GM12878 (cell line): ENCODE results near the gene CCDC12. TPM values are rescaled to one million over a fixed set of nuclear protein-coding genes. Genes with fewer than 3 reads are reported as not detected.

Source experiments
- EGR1 ChIP-seq, 2 experiments: IDR thresholded peaks; 1 replicate in 1 of 2; 2 replicates in 1 of 2; pipeline ENCODE4 v1.6.1; 2011 to 2012; ENCODE audit warnings: low read depth in 2 of 2, low read length in 2 of 2, borderline replicate concordance in 1 of 2, mild to moderate bottlenecking in 1 of 2, moderate library complexity in 1 of 2
- GABPA ChIP-seq: IDR thresholded peaks from 2 replicates; pipeline ENCODE4 v1.6.1; 2014; ENCODE audit warnings: antibody characterized with exemption, low read depth, mild to moderate bottlenecking, inconsistent platforms
- GATAD2B ChIP-seq: fragments of 450-650 bp; conservative IDR thresholded peaks from 2 replicates; pipeline ENCODE4 v1.6.1; 2017; ENCODE audit warnings: low read depth, mild to moderate bottlenecking, moderate library complexity
- IRF4 ChIP-seq: IDR thresholded peaks from 2 replicates; pipeline ENCODE4 v1.6.1; 2011; ENCODE audit warnings: low read depth, low read length
- PAX5 ChIP-seq: IDR thresholded peaks from 2 replicates; pipeline ENCODE4 v1.6.1; 2011; ENCODE audit warnings: low read depth, low read length, borderline replicate concordance
- PML ChIP-seq: IDR thresholded peaks from 2 replicates; pipeline ENCODE4 v1.6.1; 2012; ENCODE audit warnings: low read length, inconsistent platforms
- RELA ChIP-seq: fragments of 450-650 bp; IDR thresholded peaks from 2 replicates; pipeline ENCODE4 v1.8.0; 2014; ENCODE audit warnings: borderline replicate concordance; ENCODE audit not compliant: partially characterized antibody
- RUNX3 ChIP-seq: IDR thresholded peaks from 2 replicates; pipeline ENCODE4 v1.6.1; 2012; ENCODE audit warnings: low read length, inconsistent platforms
- SMAD1 ChIP-seq: fragments of 450-650 bp; IDR thresholded peaks from 2 replicates; pipeline ENCODE4 v1.6.1; 2018; ENCODE audit warnings: mild to moderate bottlenecking, low read depth; ENCODE audit not compliant: partially characterized antibody
- SMARCA5 ChIP-seq: fragments of 450-650 bp; IDR thresholded peaks from 2 replicates; pipeline ENCODE4 v1.6.1; 2017; ENCODE audit warnings: mild to moderate bottlenecking
- SPI1 ChIP-seq: IDR thresholded peaks from 2 replicates; pipeline ENCODE4 v1.6.1; 2011; ENCODE audit warnings: low read depth, mild to moderate bottlenecking, low read length, moderate library complexity, borderline replicate concordance; ENCODE audit not compliant: insufficient read depth
- SREBF1 ChIP-seq: IDR thresholded peaks from 2 replicates; pipeline ENCODE4 v1.6.1; 2012; ENCODE audit warnings: mild to moderate bottlenecking, low read length
- SREBF2 ChIP-seq: IDR thresholded peaks from 2 replicates; pipeline ENCODE4 v1.6.1; 2012; ENCODE audit warnings: mild to moderate bottlenecking, low read length
- STAT3 ChIP-seq: IDR thresholded peaks from 2 replicates; pipeline ENCODE4 v1.6.1; 2011; ENCODE audit warnings: low read depth, low read length, improper control_type of control experiment
- ZNF24 ChIP-seq: fragments of 450-650 bp; IDR thresholded peaks from 2 replicates; pipeline ENCODE4 v1.6.1; 2017; ENCODE audit warnings: antibody characterized with exemption, mild to moderate bottlenecking
- polyA plus RNA-seq, 11 experiments: library from polyadenylated mRNA; depleted of rRNA in 4 of 11; unstranded in 6 of 11; stranded (reverse) in 5 of 11; fragments of >200 nt; fragmentation: Nextera tagmentation in 4 of 11; fragmentation: Illumina TruSeq in 1 of 11; extraction: Ambion mirVana in 4 of 11; extraction: Trizol in 1 of 11; gene quantifications; 1 replicate in 1 of 11; 2 replicates in 10 of 11; pipeline versions ENCODE4 v1.2.1 to v1.2.3, GENCODE V29; 2011 to 2016; ENCODE audit warnings: inconsistent platforms in 2 of 11, missing spikeins in 2 of 11, low read depth in 1 of 11
- total RNA-seq, 4 experiments: library from RNA; depleted of rRNA in 3 of 4; stranded (reverse); fragments of >200 nt in 3 of 4; fragmentation: Illumina TruSeq in 1 of 4; extraction: Trizol in 1 of 4; gene quantifications; 2 replicates each; pipeline versions ENCODE4 v1.2.1 to v1.2.3, GENCODE V29; 2013 to 2021
- TF ChIP-seq, protein P1 (sequence below): fragments of 450-650 bp; IDR thresholded peaks from 2 replicates; pipeline ENCODE4 v1.6.1; 2017; ENCODE audit warnings: mild to moderate bottlenecking, moderate library complexity
- TF ChIP-seq, protein P2 (sequence below): IDR thresholded peaks from 2 replicates; pipeline ENCODE4 v1.6.1; 2011; ENCODE audit warnings: borderline replicate concordance, low read depth, mild to moderate bottlenecking, moderate library complexity, mixed read lengths, low read length; ENCODE audit not compliant: insufficient read depth; ENCODE audit errors: extremely low read length
- TF ChIP-seq, protein P3 (sequence below): fragments of 450-650 bp; IDR thresholded peaks from 2 replicates; pipeline ENCODE4 v1.6.1; 2017; ENCODE audit warnings: antibody characterized with exemption, mild to moderate bottlenecking, moderate library complexity
- TF ChIP-seq, protein P4 (sequence below): IDR thresholded peaks from 2 replicates; pipeline ENCODE4 v1.6.1; 2012; ENCODE audit warnings: low read length, inconsistent platforms

Gene CCDC12
- total and polyA plus RNA-seq, 10 of the 15 experiments (the other 5 are each of a cell fraction or from before 2014, with no cell fraction given): 9.2 to 91.4 (median 61.3) TPM

DNA sequence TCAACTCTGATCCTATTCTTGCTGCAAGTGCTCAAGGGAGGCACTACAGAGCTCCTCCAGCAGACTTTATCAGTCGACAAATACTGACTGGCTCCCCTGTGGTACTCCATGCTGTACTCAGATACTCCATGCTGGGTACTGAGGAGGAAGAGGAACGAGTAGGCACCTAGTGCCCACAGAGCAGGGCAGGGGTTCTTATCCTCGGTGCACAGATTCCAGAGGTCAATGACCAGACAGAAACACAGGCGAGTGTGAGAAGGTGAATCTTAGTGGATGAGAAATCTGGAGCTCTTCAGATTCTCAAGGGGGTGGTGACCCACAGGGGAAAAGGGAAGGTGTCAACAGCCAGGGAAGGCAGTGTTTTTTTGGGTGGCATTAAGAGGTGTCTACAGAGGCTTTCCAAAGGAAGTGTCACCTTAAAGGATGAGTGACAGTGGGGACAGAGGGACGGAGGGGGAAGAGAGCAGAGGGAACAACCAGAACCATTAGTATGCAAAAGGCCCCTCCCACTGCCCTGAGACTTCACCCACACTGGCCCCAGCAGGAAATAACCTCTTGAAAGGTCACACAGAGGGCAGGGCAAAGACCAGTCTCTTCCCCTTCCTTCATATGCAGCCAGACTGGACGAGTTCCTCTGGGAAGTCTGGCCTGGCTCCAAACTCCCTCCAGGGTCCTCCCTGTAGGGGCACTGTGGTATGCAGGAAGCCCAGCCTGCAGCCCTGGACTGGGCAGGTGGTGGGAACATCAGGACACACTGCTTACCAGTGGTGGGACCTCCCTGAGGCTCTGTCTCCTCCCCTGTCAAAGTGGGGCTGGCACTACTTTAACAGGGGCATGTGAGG lies 27.5 kb downstream of the CCDC12 start (continued):
- TF ChIP-seq, protein P1, sequence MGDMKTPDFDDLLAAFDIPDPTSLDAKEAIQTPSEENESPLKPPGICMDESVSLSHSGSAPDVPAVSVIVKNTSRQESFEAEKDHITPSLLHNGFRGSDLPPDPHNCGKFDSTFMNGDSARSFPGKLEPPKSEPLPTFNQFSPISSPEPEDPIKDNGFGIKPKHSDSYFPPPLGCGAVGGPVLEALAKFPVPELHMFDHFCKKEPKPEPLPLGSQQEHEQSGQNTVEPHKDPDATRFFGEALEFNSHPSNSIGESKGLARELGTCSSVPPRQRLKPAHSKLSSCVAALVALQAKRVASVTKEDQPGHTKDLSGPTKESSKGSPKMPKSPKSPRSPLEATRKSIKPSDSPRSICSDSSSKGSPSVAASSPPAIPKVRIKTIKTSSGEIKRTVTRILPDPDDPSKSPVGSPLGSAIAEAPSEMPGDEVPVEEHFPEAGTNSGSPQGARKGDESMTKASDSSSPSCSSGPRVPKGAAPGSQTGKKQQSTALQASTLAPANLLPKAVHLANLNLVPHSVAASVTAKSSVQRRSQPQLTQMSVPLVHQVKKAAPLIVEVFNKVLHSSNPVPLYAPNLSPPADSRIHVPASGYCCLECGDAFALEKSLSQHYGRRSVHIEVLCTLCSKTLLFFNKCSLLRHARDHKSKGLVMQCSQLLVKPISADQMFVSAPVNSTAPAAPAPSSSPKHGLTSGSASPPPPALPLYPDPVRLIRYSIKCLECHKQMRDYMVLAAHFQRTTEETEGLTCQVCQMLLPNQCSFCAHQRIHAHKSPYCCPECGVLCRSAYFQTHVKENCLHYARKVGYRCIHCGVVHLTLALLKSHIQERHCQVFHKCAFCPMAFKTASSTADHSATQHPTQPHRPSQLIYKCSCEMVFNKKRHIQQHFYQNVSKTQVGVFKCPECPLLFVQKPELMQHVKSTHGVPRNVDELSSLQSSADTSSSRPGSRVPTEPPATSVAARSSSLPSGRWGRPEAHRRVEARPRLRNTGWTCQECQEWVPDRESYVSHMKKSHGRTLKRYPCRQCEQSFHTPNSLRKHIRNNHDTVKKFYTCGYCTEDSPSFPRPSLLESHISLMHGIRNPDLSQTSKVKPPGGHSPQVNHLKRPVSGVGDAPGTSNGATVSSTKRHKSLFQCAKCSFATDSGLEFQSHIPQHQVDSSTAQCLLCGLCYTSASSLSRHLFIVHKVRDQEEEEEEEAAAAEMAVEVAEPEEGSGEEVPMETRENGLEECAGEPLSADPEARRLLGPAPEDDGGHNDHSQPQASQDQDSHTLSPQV: no peak
- TF ChIP-seq ZNF24 (no peak), SMARCA5 (peak; percentile 80), IRF4 (no peak), GATAD2B (0 out of 2 replicates have a peak, but pooled peaks have one; percentile 46), PAX5 (no peak), RELA (no peak), STAT3 (no peak), SPI1 (peak; percentile 44), EGR1 (IDR thresholded peaks at IDR 0.05; ENCODE audit: borderline replicate concordance in 1 of 2, low read depth in 2 of 2, low read length in 2 of 2) (no peak), SMAD1 (no peak), SREBF2 (no peak), GABPA (no peak), RUNX3 (peak; percentile 47), PML (no peak), SREBF1 (no peak)
- TF ChIP-seq, protein P2, sequence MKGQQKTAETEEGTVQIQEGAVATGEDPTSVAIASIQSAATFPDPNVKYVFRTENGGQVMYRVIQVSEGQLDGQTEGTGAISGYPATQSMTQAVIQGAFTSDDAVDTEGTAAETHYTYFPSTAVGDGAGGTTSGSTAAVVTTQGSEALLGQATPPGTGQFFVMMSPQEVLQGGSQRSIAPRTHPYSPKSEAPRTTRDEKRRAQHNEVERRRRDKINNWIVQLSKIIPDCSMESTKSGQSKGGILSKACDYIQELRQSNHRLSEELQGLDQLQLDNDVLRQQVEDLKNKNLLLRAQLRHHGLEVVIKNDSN: no peak
- TF ChIP-seq, protein P3, sequence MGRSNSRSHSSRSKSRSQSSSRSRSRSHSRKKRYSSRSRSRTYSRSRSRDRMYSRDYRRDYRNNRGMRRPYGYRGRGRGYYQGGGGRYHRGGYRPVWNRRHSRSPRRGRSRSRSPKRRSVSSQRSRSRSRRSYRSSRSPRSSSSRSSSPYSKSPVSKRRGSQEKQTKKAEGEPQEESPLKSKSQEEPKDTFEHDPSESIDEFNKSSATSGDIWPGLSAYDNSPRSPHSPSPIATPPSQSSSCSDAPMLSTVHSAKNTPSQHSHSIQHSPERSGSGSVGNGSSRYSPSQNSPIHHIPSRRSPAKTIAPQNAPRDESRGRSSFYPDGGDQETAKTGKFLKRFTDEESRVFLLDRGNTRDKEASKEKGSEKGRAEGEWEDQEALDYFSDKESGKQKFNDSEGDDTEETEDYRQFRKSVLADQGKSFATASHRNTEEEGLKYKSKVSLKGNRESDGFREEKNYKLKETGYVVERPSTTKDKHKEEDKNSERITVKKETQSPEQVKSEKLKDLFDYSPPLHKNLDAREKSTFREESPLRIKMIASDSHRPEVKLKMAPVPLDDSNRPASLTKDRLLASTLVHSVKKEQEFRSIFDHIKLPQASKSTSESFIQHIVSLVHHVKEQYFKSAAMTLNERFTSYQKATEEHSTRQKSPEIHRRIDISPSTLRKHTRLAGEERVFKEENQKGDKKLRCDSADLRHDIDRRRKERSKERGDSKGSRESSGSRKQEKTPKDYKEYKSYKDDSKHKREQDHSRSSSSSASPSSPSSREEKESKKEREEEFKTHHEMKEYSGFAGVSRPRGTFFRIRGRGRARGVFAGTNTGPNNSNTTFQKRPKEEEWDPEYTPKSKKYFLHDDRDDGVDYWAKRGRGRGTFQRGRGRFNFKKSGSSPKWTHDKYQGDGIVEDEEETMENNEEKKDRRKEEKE: no peak
- TF ChIP-seq, protein P4, sequence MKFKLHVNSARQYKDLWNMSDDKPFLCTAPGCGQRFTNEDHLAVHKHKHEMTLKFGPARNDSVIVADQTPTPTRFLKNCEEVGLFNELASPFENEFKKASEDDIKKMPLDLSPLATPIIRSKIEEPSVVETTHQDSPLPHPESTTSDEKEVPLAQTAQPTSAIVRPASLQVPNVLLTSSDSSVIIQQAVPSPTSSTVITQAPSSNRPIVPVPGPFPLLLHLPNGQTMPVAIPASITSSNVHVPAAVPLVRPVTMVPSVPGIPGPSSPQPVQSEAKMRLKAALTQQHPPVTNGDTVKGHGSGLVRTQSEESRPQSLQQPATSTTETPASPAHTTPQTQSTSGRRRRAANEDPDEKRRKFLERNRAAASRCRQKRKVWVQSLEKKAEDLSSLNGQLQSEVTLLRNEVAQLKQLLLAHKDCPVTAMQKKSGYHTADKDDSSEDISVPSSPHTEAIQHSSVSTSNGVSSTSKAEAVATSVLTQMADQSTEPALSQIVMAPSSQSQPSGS: no peak
